Measurements from ENCODE around the gene CTIF. TPM values are rescaled to one million over a fixed set of nuclear protein-coding genes. Genes with fewer than 3 reads are reported as not detected.

The CTIF gene
- total and polyA plus RNA-seq, 2 experiments from 2014 or later: 8.6 to 14.4 TPM

- H3K27me3 Mint-ChIP-seq (ENCODE audit: insufficient read depth, low read depth, poor library complexity): peaks cover 12% of the 10 kb centered on the region
- no peak overlapping the region for H3K4me3 Mint-ChIP-seq
- ATAC-seq (no peak), DNase-seq (ENCODE audit: low spot score) (no peak)
- H3K4me2 ChIP-seq: no peak overlapping the region
- no peaks in the 10 kb centered on the region for H3K9me2 ChIP-seq (ENCODE audit: insufficient read depth)
- no peak overlapping the region for H2AFZ ChIP-seq
- no peaks in the 10 kb centered on the region for H3K79me2 ChIP-seq (replicated peaks; ENCODE audit: insufficient read depth)
- peaks cover 21% of the 10 kb centered on the region for H3K4me1 Mint-ChIP-seq
- H3K4me1 ChIP-seq (ENCODE audit: insufficient read depth): peaks cover 9% of the 10 kb centered on the region
- no peaks in the 10 kb centered on the region for H3F3A ChIP-seq (replicated peaks; ENCODE audit: low read depth)
- no peak for TF ChIP-seq ETS1 (IDR thresholded peaks at IDR 0.05)
- no peak for TF ChIP-seq JUNB (IDR thresholded peaks at IDR 0.05; ENCODE audit: unreplicated experiment)
- TF ChIP-seq NANOG (IDR thresholded peaks at IDR 0.05; ENCODE audit: borderline replicate concordance): no peak
- TF ChIP-seq CREB1 (CRISPR knock-in tag; IDR thresholded peaks at IDR 0.05; ENCODE audit: low read depth): no peak
- no peak for TF ChIP-seq ZNF462 (CRISPR knock-in tag; IDR thresholded peaks at IDR 0.05)
- TF ChIP-seq ZNF114 (CRISPR knock-in tag; IDR thresholded peaks at IDR 0.05): no peak
- TF ChIP-seq EZH2phosphoT487 (IDR thresholded peaks at IDR 0.05; ENCODE audit: unreplicated experiment): no peak
- TF ChIP-seq, protein P1, sequence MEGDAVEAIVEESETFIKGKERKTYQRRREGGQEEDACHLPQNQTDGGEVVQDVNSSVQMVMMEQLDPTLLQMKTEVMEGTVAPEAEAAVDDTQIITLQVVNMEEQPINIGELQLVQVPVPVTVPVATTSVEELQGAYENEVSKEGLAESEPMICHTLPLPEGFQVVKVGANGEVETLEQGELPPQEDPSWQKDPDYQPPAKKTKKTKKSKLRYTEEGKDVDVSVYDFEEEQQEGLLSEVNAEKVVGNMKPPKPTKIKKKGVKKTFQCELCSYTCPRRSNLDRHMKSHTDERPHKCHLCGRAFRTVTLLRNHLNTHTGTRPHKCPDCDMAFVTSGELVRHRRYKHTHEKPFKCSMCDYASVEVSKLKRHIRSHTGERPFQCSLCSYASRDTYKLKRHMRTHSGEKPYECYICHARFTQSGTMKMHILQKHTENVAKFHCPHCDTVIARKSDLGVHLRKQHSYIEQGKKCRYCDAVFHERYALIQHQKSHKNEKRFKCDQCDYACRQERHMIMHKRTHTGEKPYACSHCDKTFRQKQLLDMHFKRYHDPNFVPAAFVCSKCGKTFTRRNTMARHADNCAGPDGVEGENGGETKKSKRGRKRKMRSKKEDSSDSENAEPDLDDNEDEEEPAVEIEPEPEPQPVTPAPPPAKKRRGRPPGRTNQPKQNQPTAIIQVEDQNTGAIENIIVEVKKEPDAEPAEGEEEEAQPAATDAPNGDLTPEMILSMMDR (conservative IDR thresholded peaks at IDR 0.05; ENCODE audit: low read depth in 2 of 2): no peak
- TF ChIP-seq ZNF331 (CRISPR knock-in tag; IDR thresholded peaks at IDR 0.05; ENCODE audit: low read depth): no peak
- TF ChIP-seq POLR2AphosphoS5 (IDR thresholded peaks at IDR 0.05; ENCODE audit: low read depth): no peak
- no peak for TF ChIP-seq STAT1 (IDR thresholded peaks at IDR 0.05; ENCODE audit: unreplicated experiment)
- TF ChIP-seq, protein P2, sequence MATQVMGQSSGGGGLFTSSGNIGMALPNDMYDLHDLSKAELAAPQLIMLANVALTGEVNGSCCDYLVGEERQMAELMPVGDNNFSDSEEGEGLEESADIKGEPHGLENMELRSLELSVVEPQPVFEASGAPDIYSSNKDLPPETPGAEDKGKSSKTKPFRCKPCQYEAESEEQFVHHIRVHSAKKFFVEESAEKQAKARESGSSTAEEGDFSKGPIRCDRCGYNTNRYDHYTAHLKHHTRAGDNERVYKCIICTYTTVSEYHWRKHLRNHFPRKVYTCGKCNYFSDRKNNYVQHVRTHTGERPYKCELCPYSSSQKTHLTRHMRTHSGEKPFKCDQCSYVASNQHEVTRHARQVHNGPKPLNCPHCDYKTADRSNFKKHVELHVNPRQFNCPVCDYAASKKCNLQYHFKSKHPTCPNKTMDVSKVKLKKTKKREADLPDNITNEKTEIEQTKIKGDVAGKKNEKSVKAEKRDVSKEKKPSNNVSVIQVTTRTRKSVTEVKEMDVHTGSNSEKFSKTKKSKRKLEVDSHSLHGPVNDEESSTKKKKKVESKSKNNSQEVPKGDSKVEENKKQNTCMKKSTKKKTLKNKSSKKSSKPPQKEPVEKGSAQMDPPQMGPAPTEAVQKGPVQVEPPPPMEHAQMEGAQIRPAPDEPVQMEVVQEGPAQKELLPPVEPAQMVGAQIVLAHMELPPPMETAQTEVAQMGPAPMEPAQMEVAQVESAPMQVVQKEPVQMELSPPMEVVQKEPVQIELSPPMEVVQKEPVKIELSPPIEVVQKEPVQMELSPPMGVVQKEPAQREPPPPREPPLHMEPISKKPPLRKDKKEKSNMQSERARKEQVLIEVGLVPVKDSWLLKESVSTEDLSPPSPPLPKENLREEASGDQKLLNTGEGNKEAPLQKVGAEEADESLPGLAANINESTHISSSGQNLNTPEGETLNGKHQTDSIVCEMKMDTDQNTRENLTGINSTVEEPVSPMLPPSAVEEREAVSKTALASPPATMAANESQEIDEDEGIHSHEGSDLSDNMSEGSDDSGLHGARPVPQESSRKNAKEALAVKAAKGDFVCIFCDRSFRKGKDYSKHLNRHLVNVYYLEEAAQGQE (IDR thresholded peaks at IDR 0.05; ENCODE audit: unreplicated experiment): no peak
- no peak for TF ChIP-seq EZH2 (IDR thresholded peaks at IDR 0.05; ENCODE audit: low read depth, unreplicated experiment)
- H3K27ac Mint-ChIP-seq: no peak overlapping the region
- H3K36me3 Mint-ChIP-seq (ENCODE audit: low read depth): no peaks in the 10 kb centered on the region; the same call in 2 of the 3 replicates
- no peak overlapping the region for H3K4me3 ChIP-seq
- H3K27ac ChIP-seq (ENCODE audit: low read depth): no peak overlapping the region
- no peaks in the 10 kb centered on the region for H3K27me3 ChIP-seq (ENCODE audit: insufficient read depth)
- peaks cover 2% of the 10 kb centered on the region for H3K9me3 Mint-ChIP-seq
- no peaks in the 10 kb centered on the region; the same call in 1 of the 2 replicates for H3K36me3 ChIP-seq (ENCODE audit: insufficient read depth)
- H4K20me1 ChIP-seq (replicated peaks; ENCODE audit: insufficient read depth): no peaks in the 10 kb centered on the region
These were observed 346.6 kb downstream of the CTIF start for GRCh38 chr18:48885266-48885923.
